Measurements from ENCODE around the gene RPSA.

GRCh38 chr3:39457361-39457760 lies 50.8 kb downstream of the RPSA start:
- TF ChIP-seq CTCF (IDR thresholded peaks at IDR 0.05; ENCODE audit: low read depth, low read length, poor library complexity, severe bottlenecking) (no peak), EZH2phosphoT487 (IDR thresholded peaks at IDR 0.05; ENCODE audit: borderline replicate concordance, low read length) (no peak)

Measured in DOHH2 (cell line).